ENCODE results near the gene DBF4B. TPM values are rescaled to one million over a fixed set of nuclear protein-coding genes. Genes with fewer than 3 reads are reported as not detected.

Gene DBF4B
- total and polyA plus RNA-seq, 10 of the 15 experiments (the other 5 are each of a cell fraction or from before 2014, with no cell fraction given), result 2.4 to 24.6 (median 16.9) TPM

GRCh38 chr17:44778656-44779210 is 70.3 kb downstream of the DBF4B start (continued):
- TF ChIP-seq ZBTB40 (IDR thresholded peaks at IDR 0.05; ENCODE audit: borderline replicate concordance), result no peak
- no peak for TF ChIP-seq NR2C1 (IDR thresholded peaks at IDR 0.05)
- TF ChIP-seq CBFB (IDR thresholded peaks at IDR 0.05; ENCODE audit: low read depth), result no peak
- no peak for TF ChIP-seq ELK1 (IDR thresholded peaks at IDR 0.05; ENCODE audit: low read depth, low read length)

Measured in GM12878 (cell line).